PC-3 (cell line): ENCODE data around the gene UBXN11.

ENCODE experiments used
- CTCF ChIP-seq: fragments of 300-600 bp; sonication (generic); conservative IDR thresholded peaks from 2 replicates; pipeline ENCODE4 v1.5.1; 2017; ENCODE audit warnings: antibody characterized with exemption, low read depth, mild to moderate bottlenecking, low read length
- EZH2 ChIP-seq: fragments of 300-600 bp; sonication (generic); IDR thresholded peaks from one replicate; pipeline ENCODE4 v1.6.1; 2017; ENCODE audit warnings: antibody characterized with exemption, mild to moderate bottlenecking, low read length; ENCODE audit not compliant: unreplicated experiment
- EZH2phosphoT487 ChIP-seq: fragments of 300-600 bp; sonication (generic); IDR thresholded peaks from 2 replicates; pipeline ENCODE4 v1.6.1; 2018; ENCODE audit warnings: mild to moderate bottlenecking, antibody characterized with exemption, low read length, borderline replicate concordance

DNA sequence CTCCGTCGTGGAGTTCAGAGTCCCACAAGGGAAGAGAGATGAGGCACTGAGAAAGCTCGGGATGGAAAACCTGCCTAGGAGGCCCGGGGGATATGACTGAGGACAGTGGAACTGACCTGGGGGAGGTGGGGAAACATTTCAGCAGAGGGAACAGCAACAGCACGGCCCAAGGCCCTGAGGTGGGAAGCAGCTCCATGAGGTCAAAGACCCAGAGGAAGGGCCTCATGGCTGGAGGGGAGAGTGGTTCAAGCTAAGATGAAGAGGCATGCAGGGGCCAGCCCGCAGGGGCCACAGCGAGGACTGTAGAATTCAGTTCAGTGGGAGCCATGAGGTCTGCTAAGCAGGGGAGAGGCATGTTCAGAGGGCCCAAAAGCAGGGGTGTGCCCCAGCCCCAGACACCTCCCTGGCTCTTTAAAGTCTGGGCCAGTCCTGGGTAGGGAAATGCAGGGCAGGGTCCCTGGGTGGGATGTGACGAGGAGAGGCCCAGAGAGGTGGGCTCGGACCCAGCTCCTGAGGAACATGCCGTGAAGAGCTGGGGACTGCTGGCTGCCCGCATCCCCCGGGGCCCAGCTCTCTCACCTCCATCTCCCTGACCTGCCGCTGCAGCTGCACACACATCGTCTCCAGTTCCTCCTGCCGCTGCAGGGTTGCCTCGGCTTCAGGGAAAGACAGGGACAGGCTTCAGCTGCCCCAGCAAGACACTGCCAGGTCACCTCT, 9.9 kb downstream of the UBXN11 start:
- no peak for TF ChIP-seq CTCF
- no peak for TF ChIP-seq EZH2
- TF ChIP-seq EZH2phosphoT487 = no peak
